Muscle of leg (tissue), 11 donors: ENCODE results near the gene PGAM2. TPM values are rescaled to one million over a fixed set of nuclear protein-coding genes. Genes with fewer than 3 reads are reported as not detected.
A peak's percentile ranks its signal among the peaks of the same experiment; 100 is the strongest.

Experiments used
- DNase-seq: peaks from one replicate; pipeline ENCODE4 v3.0.0; 2013
- H3K27ac ChIP-seq: one replicate; pipeline ENCODE4 v1.5.1; 2013; ENCODE audit warnings: mild to moderate bottlenecking, low read length, control low read depth
- H3K27me3 ChIP-seq: one replicate; pipeline ENCODE4 v1.6.1; 2013; ENCODE audit warnings: low read length; ENCODE audit not compliant: control insufficient read depth, insufficient read depth
- H3K36me3 ChIP-seq: one replicate; pipeline ENCODE4 v1.6.1; 2013; ENCODE audit warnings: low read length; ENCODE audit not compliant: control insufficient read depth, insufficient read depth
- H3K4me1 ChIP-seq: one replicate; pipeline ENCODE4 v1.6.1; 2013; ENCODE audit warnings: low read length; ENCODE audit not compliant: control insufficient read depth, insufficient read depth
- H3K4me3 ChIP-seq: one replicate; pipeline ENCODE4 v1.5.1; 2013; ENCODE audit warnings: low read length, control low read depth
- H3K9me3 ChIP-seq: replicated peaks from 2 replicates; pipeline ENCODE4 v1.6.1; 2013; ENCODE audit warnings: low read depth, low read length; ENCODE audit not compliant: control insufficient read depth
- WGBS: methylation state at CpG from one replicate; pipeline ENCODE4 v1.1.5; 2013; ENCODE audit warnings: missing lambda C conversion rate; ENCODE audit not compliant: insufficient coverage; 5-methylcytosine and 5-hydroxymethylcytosine counted together
- polyA plus RNA-seq, 8 donors: library from polyadenylated mRNA; unstranded; fragments of 120-200 nt; gene quantifications; one replicate each; pipeline versions ENCODE4 v1.2.1 to v1.2.3, GENCODE V29; 2013; ENCODE audit warnings: inconsistent platforms in 1 of 8, low replicate concordance in 1 of 8; ENCODE audit not compliant: insufficient read length in 8 of 8, insufficient read depth in 1 of 8
- total RNA-seq: library from RNA; stranded (reverse); fragments of 120-200 nt; gene quantifications from one replicate; pipeline ENCODE4 v1.2.4, GENCODE V29; 2013

The PGAM2 gene
- total and polyA plus RNA-seq, 9 donors, result 116 to 412 (median 276) TPM

- no peaks in the 10 kb centered on the region for H3K9me3 ChIP-seq
- H3K36me3 ChIP-seq, result peaks cover 82% of the 10 kb centered on the region
- no peak overlapping the region for H3K27ac ChIP-seq
- WGBS, result 94% methylated on average over 14 of the region's 17 CpGs
- H3K27me3 ChIP-seq, result no peaks in the 10 kb centered on the region
- no peak for DNase-seq
- H3K4me1 ChIP-seq, result peaks cover 31% of the 10 kb centered on the region
- H3K4me3 ChIP-seq, result no peak overlapping the region
Measured at GRCh38 chr7:44075296-44076075, 10.1 kb upstream of the PGAM2 start.

DNA sequence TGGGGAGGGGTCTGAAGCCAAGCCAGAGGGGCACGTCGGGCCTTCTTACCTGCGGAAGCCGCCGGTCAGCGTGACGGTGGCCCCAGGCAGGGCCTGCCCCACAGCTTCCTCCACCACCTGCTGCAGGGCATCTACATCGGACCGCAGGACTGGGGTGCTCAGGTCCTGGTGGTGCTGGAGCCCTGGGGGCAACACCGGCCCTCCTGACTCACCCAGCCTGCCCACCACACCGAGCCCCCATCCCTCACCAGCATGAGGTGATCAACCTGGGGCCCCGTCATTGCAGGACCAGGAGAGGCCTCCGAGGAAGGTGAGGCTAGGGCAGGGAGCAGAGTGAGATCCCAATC is 9.0 kb upstream of the PGAM2 start:
- no peaks in the 10 kb centered on the region for H3K9me3 ChIP-seq
- H3K36me3 ChIP-seq, result peaks cover 70% of the 10 kb centered on the region
- H3K4me3 ChIP-seq, result no peak overlapping the region
- H3K27me3 ChIP-seq, result no peaks in the 10 kb centered on the region
- 88% methylated on average over 9 of the region's 13 CpGs for WGBS
- H3K27ac ChIP-seq, result no peak overlapping the region
- DNase-seq, result no peak
- peaks cover 25% of the 10 kb centered on the region for H3K4me1 ChIP-seq

- Histone ChIP-seq H3K27ac (no peak overlapping the region), H3K4me3 (no peak overlapping the region), H3K9me3 (no peaks in the 10 kb centered on the region), H3K4me1 (peaks cover 25% of the 10 kb centered on the region), H3K36me3 (peaks cover 65% of the 10 kb centered on the region), H3K27me3 (no peaks in the 10 kb centered on the region)
- WGBS, result 83% methylated on average over 13 of the region's 26 CpGs
- peak; percentile 56 for DNase-seq
Measured at GRCh38 chr7:44073664-44074348, 8.4 kb upstream of the PGAM2 start.

- peaks cover 32% of the 10 kb centered on the region for H3K4me1 ChIP-seq
- no peaks in the 10 kb centered on the region for H3K9me3 ChIP-seq
- H3K36me3 ChIP-seq, result peaks cover 54% of the 10 kb centered on the region
- H3K27me3 ChIP-seq, result no peaks in the 10 kb centered on the region
- DNase-seq, result peak; percentile 76
- WGBS, result 39% methylated on average over 10 of the region's 12 CpGs
- H3K4me3 ChIP-seq, result no peak overlapping the region
- peak overlapping the region; percentile 24 for H3K27ac ChIP-seq
Measured at GRCh38 chr7:44072364-44073231, 7.2 kb upstream of the PGAM2 start.

- H3K36me3 ChIP-seq, result peaks cover 47% of the 10 kb centered on the region
- DNase-seq, result no peak
- peaks cover 39% of the 10 kb centered on the region for H3K4me1 ChIP-seq
- no peaks in the 10 kb centered on the region for H3K27me3 ChIP-seq
- WGBS, result 61% methylated on average over 2 of the region's 9 CpGs
- H3K4me3 ChIP-seq, result no peak overlapping the region
- no peaks in the 10 kb centered on the region for H3K9me3 ChIP-seq
- H3K27ac ChIP-seq, result no peak overlapping the region
Measured at GRCh38 chr7:44071726-44072363, 6.5 kb upstream of the PGAM2 start.

DNA sequence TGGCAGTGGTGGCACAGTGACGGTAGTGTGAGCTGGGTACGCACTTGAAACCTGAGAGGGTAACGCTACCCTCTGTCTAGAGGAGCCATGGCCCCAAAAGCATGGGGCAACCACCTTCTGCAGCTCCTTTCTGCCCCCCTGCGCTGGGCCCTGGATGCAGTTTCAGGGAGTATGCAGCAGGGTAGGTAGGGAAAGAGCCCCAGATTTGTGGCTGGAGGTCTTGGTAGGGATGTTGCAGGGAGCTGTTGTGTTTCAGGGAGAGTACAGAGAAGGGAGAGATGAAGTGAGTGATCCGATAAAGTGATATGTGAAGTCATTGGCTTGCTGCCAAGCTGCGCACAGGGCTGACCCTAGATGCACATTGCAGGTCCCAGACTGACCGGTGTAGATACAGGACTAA is 2.7 kb upstream of the PGAM2 start:
- Histone ChIP-seq H3K4me3 (no peak overlapping the region), H3K27ac (no peak overlapping the region), H3K4me1 (peaks cover 53% of the 10 kb centered on the region), H3K9me3 (no peaks in the 10 kb centered on the region), H3K27me3 (peaks cover 26% of the 10 kb centered on the region), H3K36me3 (peaks cover 12% of the 10 kb centered on the region)
- DNase-seq, result no peak
- WGBS, result 71% methylated on average over 5 of the region's 7 CpGs

- DNase-seq, result no peak
- H3K27ac ChIP-seq, result no peak overlapping the region
- peaks cover 52% of the 10 kb centered on the region for H3K4me1 ChIP-seq
- H3K36me3 ChIP-seq, result peaks cover 12% of the 10 kb centered on the region
- no peaks in the 10 kb centered on the region for H3K9me3 ChIP-seq
- no peak overlapping the region for H3K4me3 ChIP-seq
- peaks cover 26% of the 10 kb centered on the region for H3K27me3 ChIP-seq
- 87% methylated on average over 8 of the region's 11 CpGs for WGBS
Measured at GRCh38 chr7:44067064-44067951, 1.9 kb upstream of the PGAM2 start.

- no peak for DNase-seq
- WGBS, result 73% methylated on average over 7 of the region's 7 CpGs
- Histone ChIP-seq H3K4me3 (no peak overlapping the region), H3K36me3 (peaks cover 14% of the 10 kb centered on the region), H3K4me1 (peaks cover 50% of the 10 kb centered on the region), H3K9me3 (no peaks in the 10 kb centered on the region), H3K27me3 (peaks cover 26% of the 10 kb centered on the region), H3K27ac (peak overlapping the region; percentile 60)
Measured at GRCh38 chr7:44066494-44067063, 1.2 kb upstream of the PGAM2 start.

DNA sequence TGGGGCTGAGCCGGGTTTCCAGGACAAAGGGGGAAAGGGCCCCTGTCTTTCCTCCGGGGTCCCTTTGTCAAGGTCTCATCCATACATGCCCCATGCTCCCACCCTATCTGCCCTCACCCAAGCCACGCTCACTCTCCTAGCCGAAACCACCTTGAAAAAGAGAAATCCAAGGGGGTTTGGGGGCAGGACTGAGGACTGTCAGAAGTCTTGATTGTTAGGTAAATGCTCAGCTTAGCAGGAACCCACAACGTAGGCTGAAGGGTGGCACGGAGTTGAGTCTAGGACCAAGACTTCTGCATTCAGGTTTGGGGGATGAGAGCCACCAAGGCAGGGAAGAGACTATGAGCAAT is 719 bp upstream of the PGAM2 start:
- Histone ChIP-seq H3K36me3 (peaks cover 19% of the 10 kb centered on the region), H3K27ac (peak overlapping the region; percentile 60), H3K9me3 (no peaks in the 10 kb centered on the region), H3K27me3 (peaks cover 26% of the 10 kb centered on the region), H3K4me1 (peaks cover 50% of the 10 kb centered on the region), H3K4me3 (no peak overlapping the region)
- no peak for DNase-seq
- 31% methylated on average over 2 of the region's 6 CpGs for WGBS
